Trophoblast cell (in vitro differentiated cells and primary cell): ENCODE results near the gene HLA-DQA1.
"Not testable (repeated sequence)": the region's sequence is repeated elsewhere in the genome, so short reads cannot be mapped to it uniquely, and the experiment has no call there.

ENCODE experiments used
- DNase-seq, 2 donors: peaks; one replicate each; pipeline ENCODE4 v3.0.0-alpha.2; 2016
- H2AFZ ChIP-seq: 2 replicates; pipeline ENCODE4 v1.6.1; 2013; ENCODE audit warnings: low read length, moderate library complexity, mild to moderate bottlenecking; ENCODE audit not compliant: insufficient read depth, poor library complexity
- H2AK5ac ChIP-seq: 2 replicates; pipeline ENCODE4 v1.6.1; 2013; ENCODE audit warnings: mild to moderate bottlenecking, low read length
- H2BK120ac ChIP-seq: 2 replicates; pipeline ENCODE4 v1.6.1; 2013; ENCODE audit warnings: low read length, mild to moderate bottlenecking, moderate library complexity; ENCODE audit not compliant: insufficient read depth, poor library complexity
- H2BK12ac ChIP-seq: 2 replicates; pipeline ENCODE4 v1.6.1; 2013; ENCODE audit warnings: mild to moderate bottlenecking, low read length, moderate library complexity
- H2BK5ac ChIP-seq: 2 replicates; pipeline ENCODE4 v1.6.1; 2013; ENCODE audit warnings: low read length, low read depth, moderate library complexity, mild to moderate bottlenecking; ENCODE audit not compliant: poor library complexity
- H3K14ac ChIP-seq: 2 replicates; pipeline ENCODE4 v1.6.1; 2013; ENCODE audit warnings: mild to moderate bottlenecking, low read length
- H3K18ac ChIP-seq: 2 replicates; pipeline ENCODE4 v1.6.1; 2013; ENCODE audit warnings: mild to moderate bottlenecking, low read length
- H3K23ac ChIP-seq: 2 replicates; pipeline ENCODE4 v1.6.1; 2013; ENCODE audit warnings: low read length
- H3K27ac ChIP-seq: 2 replicates; pipeline ENCODE4 v1.5.1; 2013; ENCODE audit warnings: low read depth, mild to moderate bottlenecking, inconsistent platforms, low read length, moderate library complexity
- H3K27me3 ChIP-seq: 2 replicates; pipeline ENCODE4 v1.6.1; 2013; ENCODE audit warnings: inconsistent platforms, mild to moderate bottlenecking, low read length, moderate library complexity; ENCODE audit not compliant: insufficient read depth
- H3K36me3 ChIP-seq, 2 experiments: 1 replicate in 1 of 2; 2 replicates in 1 of 2; pipeline ENCODE4 v1.6.1; 2013; ENCODE audit warnings: low read length in 2 of 2, mild to moderate bottlenecking in 2 of 2, moderate library complexity in 1 of 2; ENCODE audit not compliant: insufficient read depth in 2 of 2, control insufficient read depth in 1 of 2
- H3K4ac ChIP-seq: 2 replicates; pipeline ENCODE4 v1.6.1; 2013; ENCODE audit warnings: low read depth, mild to moderate bottlenecking, low read length, moderate library complexity
- H3K4me1 ChIP-seq, 2 experiments: 1 replicate in 1 of 2; 2 replicates in 1 of 2; pipeline ENCODE4 v1.6.1; 2013; ENCODE audit warnings: low read length in 2 of 2, mild to moderate bottlenecking in 2 of 2, moderate library complexity in 1 of 2; ENCODE audit not compliant: insufficient read depth in 2 of 2, control insufficient read depth in 1 of 2
- H3K4me2 ChIP-seq: 2 replicates; pipeline ENCODE4 v1.6.1; 2013; ENCODE audit warnings: inconsistent platforms, mild to moderate bottlenecking, low read length, moderate library complexity
- H3K4me3 ChIP-seq: 2 replicates; pipeline ENCODE4 v1.5.1; 2013; ENCODE audit warnings: mild to moderate bottlenecking, low read depth, low read length, inconsistent platforms
- H3K79me1 ChIP-seq: one replicate; pipeline ENCODE4 v1.6.1; 2013; ENCODE audit warnings: low read length
- H3K79me2 ChIP-seq: 2 replicates; pipeline ENCODE4 v1.6.1; 2013; ENCODE audit warnings: low read length, mild to moderate bottlenecking; ENCODE audit not compliant: control insufficient read depth, insufficient read depth, poor library complexity
- H3K9ac ChIP-seq: 2 replicates; pipeline ENCODE4 v1.6.1; 2013; ENCODE audit warnings: mild to moderate bottlenecking, low read length
- H3K9me3 ChIP-seq: 2 replicates; pipeline ENCODE4 v1.6.1; 2013; ENCODE audit warnings: low read depth, mild to moderate bottlenecking, control low read depth, inconsistent platforms, low read length; ENCODE audit not compliant: insufficient read depth
- H4K12ac ChIP-seq: 2 replicates; pipeline ENCODE4 v1.6.1; 2013; ENCODE audit warnings: low read depth, mild to moderate bottlenecking, low read length, moderate library complexity
- H4K8ac ChIP-seq: 2 replicates; pipeline ENCODE4 v1.6.1; 2013; ENCODE audit warnings: low read depth, mild to moderate bottlenecking, low read length, moderate library complexity
- H4K91ac ChIP-seq: one replicate; pipeline ENCODE4 v1.6.1; 2013; ENCODE audit warnings: low read depth, mild to moderate bottlenecking, low read length, moderate library complexity
- WGBS: extraction: QIAGEN DNeasy Blood & Tissue Kit; methylation state at CpG from one replicate; pipeline ENCODE4 v1.1.7; 2013; ENCODE audit warnings: missing lambda C conversion rate; ENCODE audit not compliant: insufficient read length, insufficient coverage; ENCODE audit errors: extremely low coverage; 5-methylcytosine and 5-hydroxymethylcytosine counted together

The HLA-DQA1 gene

GRCh38 chr6:32669240-32669639, 32.0 kb downstream of the HLA-DQA1 start:
- Histone ChIP-seq H2AK5ac (no peak overlapping the region), H2BK12ac (no peak overlapping the region), H2BK5ac (no peak overlapping the region), H3K36me3 (no peaks in the 10 kb centered on the region), H3K4me3 (no peak overlapping the region), H3K4ac (no peak overlapping the region), H3K9ac (no peak overlapping the region), H3K4me2 (no peak overlapping the region), H4K8ac (no peak overlapping the region), H2AFZ (no peak overlapping the region), H3K23ac (no peak overlapping the region), H4K91ac (no peak overlapping the region), H3K14ac (no peak overlapping the region), H3K79me2 (no peaks in the 10 kb centered on the region), H3K27ac (no peak overlapping the region), H3K79me1 (no peaks in the 10 kb centered on the region), H4K12ac (no peak overlapping the region), H2BK120ac (no peak overlapping the region), H3K18ac (no peak overlapping the region), H3K9me3 (peaks cover 5% of the 10 kb centered on the region), H3K27me3 (no peaks in the 10 kb centered on the region), H3K4me1 (no peaks in the 10 kb centered on the region)
- WGBS = 100% methylated on average over 1 of the region's 4 CpGs
- DNase-seq = no peak

GRCh38 chr6:32669893-32670292, 32.7 kb downstream of the HLA-DQA1 start:
- Histone ChIP-seq H3K27me3 (no peaks in the 10 kb centered on the region), H4K8ac (no peak overlapping the region), H3K9me3 (peaks cover 5% of the 10 kb centered on the region), H2BK5ac (no peak overlapping the region), H4K12ac (no peak overlapping the region), H4K91ac (no peak overlapping the region), H3K79me1 (no peaks in the 10 kb centered on the region), H3K9ac (no peak overlapping the region), H2BK12ac (no peak overlapping the region), H3K23ac (no peak overlapping the region), H3K4ac (no peak overlapping the region), H3K36me3 (no peaks in the 10 kb centered on the region), H3K4me3 (no peak overlapping the region), H3K27ac (no peak overlapping the region), H3K14ac (no peak overlapping the region), H2BK120ac (no peak overlapping the region), H3K4me2 (no peak overlapping the region), H2AK5ac (no peak overlapping the region), H3K4me1 (no peaks in the 10 kb centered on the region), H2AFZ (no peak overlapping the region), H3K18ac (no peak overlapping the region), H3K79me2 (no peaks in the 10 kb centered on the region)
- no peak for DNase-seq

DNA sequence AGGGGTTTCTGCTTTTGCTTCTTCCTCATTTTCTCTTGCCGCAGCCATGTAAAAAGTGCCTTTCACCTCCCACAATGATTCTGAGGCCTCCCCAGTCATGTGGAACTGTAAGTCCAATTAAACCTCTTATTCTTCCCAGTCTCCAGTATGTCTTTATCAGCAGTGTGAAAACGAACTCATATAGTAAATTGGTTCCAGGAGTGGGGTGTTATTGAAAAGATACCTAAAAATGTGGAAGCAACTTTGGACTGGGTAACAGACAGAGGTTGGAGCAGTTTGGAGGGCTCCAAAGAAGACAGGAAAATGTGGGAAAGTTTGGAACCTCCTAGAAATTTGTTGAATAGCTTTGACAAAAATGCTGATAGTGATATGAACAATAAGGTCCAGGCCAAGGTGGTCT, 34.7 kb downstream of the HLA-DQA1 start:
- not testable (repeated sequence) for H3K9ac ChIP-seq, H3K9me3 ChIP-seq, H3K27me3 ChIP-seq, H4K12ac ChIP-seq, H4K91ac ChIP-seq, H3K79me1 ChIP-seq, H4K8ac ChIP-seq, H2BK12ac ChIP-seq, H3K4me1 ChIP-seq, H3K18ac ChIP-seq, H3K23ac ChIP-seq, H2BK120ac ChIP-seq, H3K4me3 ChIP-seq, H3K36me3 ChIP-seq, H3K4ac ChIP-seq, DNase-seq, H3K79me2 ChIP-seq, H3K4me2 ChIP-seq, H3K14ac ChIP-seq, H3K27ac ChIP-seq, H2BK5ac ChIP-seq, H2AK5ac ChIP-seq, H2AFZ ChIP-seq
- whole genome bisulfite sequencing = no CpG with 5 or more reads among the region's 2 CpGs

GRCh38 chr6:32674123-32674522, 36.9 kb downstream of the HLA-DQA1 start:
- not testable (repeated sequence) for H3K79me1 ChIP-seq, H3K18ac ChIP-seq, H3K27ac ChIP-seq, H3K79me2 ChIP-seq, H3K4me2 ChIP-seq, H3K27me3 ChIP-seq, H4K91ac ChIP-seq, H3K4ac ChIP-seq, H2BK120ac ChIP-seq, H3K9me3 ChIP-seq, H3K4me3 ChIP-seq, H3K36me3 ChIP-seq, H2BK12ac ChIP-seq, H4K8ac ChIP-seq, H3K4me1 ChIP-seq, H3K9ac ChIP-seq, H3K14ac ChIP-seq, H2AK5ac ChIP-seq, H2AFZ ChIP-seq, H4K12ac ChIP-seq, DNase-seq, H3K23ac ChIP-seq, H2BK5ac ChIP-seq
- no CpG with 5 or more reads among the region's 7 CpGs for WGBS

- no peak overlapping the region for H3K23ac ChIP-seq
- no peaks in the 10 kb centered on the region for H3K27me3 ChIP-seq
- no peak overlapping the region for H3K14ac ChIP-seq
- WGBS = no CpG with 5 or more reads among the region's 4 CpGs
- no peaks in the 10 kb centered on the region for H3K36me3 ChIP-seq
- H2AK5ac ChIP-seq = no peak overlapping the region
- no peak overlapping the region for H4K12ac ChIP-seq
- H3K9me3 ChIP-seq = peaks cover 4% of the 10 kb centered on the region
- DNase-seq = no peak
- no peak overlapping the region for H3K4me2 ChIP-seq
- no peak overlapping the region for H2BK120ac ChIP-seq
- H3K79me1 ChIP-seq = no peaks in the 10 kb centered on the region
- H3K79me2 ChIP-seq = no peaks in the 10 kb centered on the region
- H3K18ac ChIP-seq = no peak overlapping the region
- H3K4me1 ChIP-seq = no peaks in the 10 kb centered on the region
- H4K8ac ChIP-seq = no peak overlapping the region
- H2BK12ac ChIP-seq = no peak overlapping the region
- H3K4me3 ChIP-seq = peak overlapping the region; percentile 15
- H3K9ac ChIP-seq = no peak overlapping the region
- H2AFZ ChIP-seq = no peak overlapping the region
- no peak overlapping the region for H3K27ac ChIP-seq
- H2BK5ac ChIP-seq = no peak overlapping the region
- no peak overlapping the region for H3K4ac ChIP-seq
- H4K91ac ChIP-seq = no peak overlapping the region
Observed at GRCh38 chr6:32679492-32679891, 42.3 kb downstream of the HLA-DQA1 start.
